Body of pancreas (tissue), 4 donors: ENCODE measurements around the gene OR2T1. TPM values are rescaled to one million over a fixed set of nuclear protein-coding genes. Genes with fewer than 3 reads are reported as not detected.
"Not testable (repeated sequence)": the region's sequence is repeated elsewhere in the genome, so short reads cannot be mapped to it uniquely, and the experiment has no call there.

Experiments
- ATAC-seq: fragments of 150-250 bp; one replicate; pipeline ENCODE4 v1.9.1; 2016
- DNase-seq, 4 donors: peaks; one replicate each; pipeline ENCODE4 v3.0.0-alpha.2; 2019
- H3K27ac ChIP-seq, 4 donors: fragments of 200-600 bp; sonication (generic); 1 replicate in 3 of 4; 2 replicates in 1 of 4; pipeline versions ENCODE4 v1.5.1 to v1.6.1; 2016 to 2019; ENCODE audit warnings: mild to moderate bottlenecking in 1 of 4, mixed read lengths in 1 of 4, moderate library complexity in 1 of 4
- H3K27me3 ChIP-seq, 2 donors: fragments of 200-600 bp; sonication (generic); one replicate each; pipeline ENCODE4 v1.6.0; 2016; ENCODE audit warnings: mild to moderate bottlenecking in 1 of 2
- H3K36me3 ChIP-seq, 2 donors: fragments of 200-600 bp; sonication (generic); replicated peaks in 1 of 2; 2 replicates each; pipeline ENCODE4 v1.5.1; 2016; ENCODE audit warnings: low read depth in 2 of 2; ENCODE audit not compliant: insufficient read depth in 1 of 2
- H3K4me1 ChIP-seq: fragments of 200-600 bp; sonication (generic); one replicate; pipeline ENCODE4 v1.6.0; 2016
- H3K4me3 ChIP-seq, 2 donors: fragments of 200-600 bp; sonication (generic); 1 replicate in 1 of 2; 2 replicates in 1 of 2; pipeline ENCODE4 v1.5.1; 2016 to 2019
- H3K9me3 ChIP-seq, 3 donors: fragments of 200-600 bp; sonication (generic); 1 replicate in 2 of 3; 2 replicates in 1 of 3; pipeline ENCODE4 v1.5.1; 2016
- POLR2A ChIP-seq, 3 donors: fragments of 450-650 bp; IDR thresholded peaks; one replicate each; pipeline ENCODE4 v1.6.1; 2016; ENCODE audit warnings: antibody characterized with exemption in 3 of 3, mild to moderate bottlenecking in 2 of 3
- WGBS, 2 donors: methylation state at CpG; one replicate each; pipeline ENCODE4 v1.1.5; 2017; 5-methylcytosine and 5-hydroxymethylcytosine counted together
- intact Hi-C: fragments of 100-400 bp; cut with DNase I; formaldehyde crosslinking; loops from one replicate; pipeline ENCODE4 v1.15.1; 2023
- total RNA-seq, 2 donors: library from RNA; depleted of rRNA; stranded (reverse); fragments of >200 nt; gene quantifications; one replicate each; pipeline ENCODE4 v1.1.0, GENCODE V29; 2016
- TF ChIP-seq, protein P1 (sequence below), 7 experiments: fragments of 450-650 bp in 4 of 7; fragments of 200-600 bp in 3 of 7; sonication (generic) in 3 of 7; IDR thresholded peaks; one replicate each; pipeline ENCODE4 v1.5.1; 2016 to 2019; ENCODE audit warnings: antibody characterized with exemption in 7 of 7

The OR2T1 gene
- total RNA-seq, 2 donors from 2014 or later = not detected

DNA sequence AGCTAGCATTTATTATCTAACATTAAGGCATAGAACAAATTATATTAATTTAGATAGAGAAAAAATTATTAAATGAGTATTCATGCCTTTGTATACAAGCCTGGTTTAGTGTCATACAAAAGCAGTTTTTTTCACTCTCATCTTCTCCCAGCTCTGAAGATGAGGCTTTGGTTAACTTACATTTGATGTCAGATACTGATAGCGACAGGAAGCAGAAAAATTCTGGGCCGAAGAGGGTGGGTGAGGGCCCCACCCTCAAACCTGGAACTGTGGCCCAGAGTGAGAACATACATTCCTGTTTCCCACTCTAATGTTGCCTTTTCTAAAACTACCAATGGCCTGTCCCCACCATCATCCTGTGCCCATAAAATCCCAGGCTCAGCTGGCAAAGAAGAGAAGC lies 15.0 kb downstream of the OR2T1 start:
- H3K27ac ChIP-seq = no peak overlapping the region
- H3K36me3 ChIP-seq = no peaks in the 10 kb centered on the region
- DNase-seq (no peak), ATAC-seq (no peak)
- no peak overlapping the region for H3K4me3 ChIP-seq
- intact Hi-C loops = no loop called here
- H3K9me3 ChIP-seq = no peaks in the 10 kb centered on the region
- WGBS, 2 donors = 60 to 71% methylated on average over 2 of the region's 2 CpGs
- H3K27me3 ChIP-seq = no peaks in the 10 kb centered on the region
- TF ChIP-seq, protein P1, sequence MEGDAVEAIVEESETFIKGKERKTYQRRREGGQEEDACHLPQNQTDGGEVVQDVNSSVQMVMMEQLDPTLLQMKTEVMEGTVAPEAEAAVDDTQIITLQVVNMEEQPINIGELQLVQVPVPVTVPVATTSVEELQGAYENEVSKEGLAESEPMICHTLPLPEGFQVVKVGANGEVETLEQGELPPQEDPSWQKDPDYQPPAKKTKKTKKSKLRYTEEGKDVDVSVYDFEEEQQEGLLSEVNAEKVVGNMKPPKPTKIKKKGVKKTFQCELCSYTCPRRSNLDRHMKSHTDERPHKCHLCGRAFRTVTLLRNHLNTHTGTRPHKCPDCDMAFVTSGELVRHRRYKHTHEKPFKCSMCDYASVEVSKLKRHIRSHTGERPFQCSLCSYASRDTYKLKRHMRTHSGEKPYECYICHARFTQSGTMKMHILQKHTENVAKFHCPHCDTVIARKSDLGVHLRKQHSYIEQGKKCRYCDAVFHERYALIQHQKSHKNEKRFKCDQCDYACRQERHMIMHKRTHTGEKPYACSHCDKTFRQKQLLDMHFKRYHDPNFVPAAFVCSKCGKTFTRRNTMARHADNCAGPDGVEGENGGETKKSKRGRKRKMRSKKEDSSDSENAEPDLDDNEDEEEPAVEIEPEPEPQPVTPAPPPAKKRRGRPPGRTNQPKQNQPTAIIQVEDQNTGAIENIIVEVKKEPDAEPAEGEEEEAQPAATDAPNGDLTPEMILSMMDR (IDR thresholded peaks at IDR 0.05) = no peak
- TF ChIP-seq POLR2A (IDR thresholded peaks at IDR 0.05) = no peak
- no peaks in the 10 kb centered on the region for H3K4me1 ChIP-seq

DNA sequence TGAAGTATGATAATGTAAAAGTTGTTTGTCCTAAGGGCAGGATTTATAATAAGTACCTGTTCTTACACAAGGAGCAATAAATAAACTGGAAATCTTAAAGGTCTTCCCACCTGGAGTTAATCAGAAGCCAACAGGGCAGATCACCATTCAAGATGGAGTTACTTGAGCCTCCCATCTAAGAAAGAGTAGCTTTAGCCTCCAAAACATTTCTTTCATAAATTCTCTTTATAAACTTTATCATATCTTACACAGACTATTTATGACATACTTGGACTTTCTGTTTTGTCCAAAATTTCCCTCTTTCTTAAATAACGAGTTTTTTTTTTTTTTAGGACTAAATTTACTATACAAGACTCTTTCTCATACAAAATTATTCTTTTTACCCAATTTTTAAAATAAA lies 18.5 kb downstream of the OR2T1 start:
- TF ChIP-seq, protein P1 (IDR thresholded peaks at IDR 0.05) = no peak
- TF ChIP-seq POLR2A (IDR thresholded peaks at IDR 0.05) = no peak
- H3K4me1 ChIP-seq = no peaks in the 10 kb centered on the region
- H3K36me3 ChIP-seq = no peaks in the 10 kb centered on the region
- no peaks in the 10 kb centered on the region for H3K9me3 ChIP-seq
- ATAC-seq (no peak), DNase-seq (no peak)
- no peaks in the 10 kb centered on the region for H3K27me3 ChIP-seq
- 10 to 12% methylated on average over 1 of the region's 1 CpG for WGBS, 2 donors
- H3K27ac ChIP-seq = no peak overlapping the region
- intact Hi-C loops = no loop called here
- no peak overlapping the region for H3K4me3 ChIP-seq

DNA sequence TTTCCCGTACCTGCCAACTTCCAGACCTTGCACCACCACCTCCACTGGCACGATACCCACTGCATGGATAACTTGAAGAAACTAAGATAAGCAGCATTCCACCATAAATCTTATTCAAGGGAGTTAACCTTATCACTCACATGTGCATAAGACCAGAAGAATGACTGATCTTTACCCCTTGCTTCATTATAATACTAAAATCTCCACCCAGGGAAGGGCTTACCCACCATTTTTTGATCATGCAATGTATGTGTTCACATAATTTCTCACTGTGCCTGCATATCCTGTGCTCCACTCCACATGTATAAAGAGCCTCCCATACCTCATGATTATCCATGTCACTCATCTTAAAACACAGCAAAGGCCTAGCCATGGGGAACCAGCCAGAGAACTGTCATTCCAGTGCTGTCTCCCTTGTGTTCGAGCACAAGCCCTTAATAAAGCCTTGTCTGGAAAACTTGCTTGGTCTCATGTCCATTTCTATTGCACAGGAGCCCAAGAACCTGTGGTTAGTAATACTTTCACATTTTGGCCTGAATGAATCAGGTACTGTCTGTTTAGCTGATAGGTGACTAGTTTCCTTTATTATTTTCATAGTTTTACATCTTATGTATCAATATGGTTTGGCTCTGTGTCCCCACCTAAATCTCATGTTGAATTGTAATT lies 24.8 kb downstream of the OR2T1 start:
- H3K27ac ChIP-seq, H3K4me1 ChIP-seq, intact Hi-C loops, H3K4me3 ChIP-seq, H3K9me3 ChIP-seq, DNase-seq, H3K36me3 ChIP-seq, ATAC-seq, H3K27me3 ChIP-seq: not testable (repeated sequence)
- WGBS, 2 donors = 27 to 38% methylated on average over 3 of the region's 3 CpGs

DNA sequence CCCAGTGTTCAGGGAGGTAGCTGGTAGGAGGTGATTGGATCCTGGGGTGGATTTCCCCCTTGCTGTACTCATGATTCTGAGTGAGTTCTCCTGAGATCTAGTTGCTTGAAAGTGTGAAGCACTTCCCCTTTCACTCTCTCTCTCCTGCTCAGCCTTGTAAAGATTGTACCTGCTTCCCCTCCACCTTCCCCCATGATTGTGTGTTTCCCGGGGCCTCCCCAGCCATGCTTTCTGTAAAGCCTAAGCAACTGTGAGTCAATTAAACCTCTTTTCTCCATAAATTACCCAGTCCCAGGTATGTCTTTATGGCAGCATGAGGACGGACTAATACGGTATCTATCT lies 25.3 kb downstream of the OR2T1 start:
- H3K36me3 ChIP-seq, H3K4me1 ChIP-seq, H3K27me3 ChIP-seq, intact Hi-C loops, ATAC-seq, H3K27ac ChIP-seq, H3K4me3 ChIP-seq, H3K9me3 ChIP-seq, DNase-seq: not testable (repeated sequence)
- WGBS, 2 donors = 55 to 78% methylated on average over 3 of the region's 3 CpGs

- ATAC-seq, H3K4me3 ChIP-seq, DNase-seq, H3K4me1 ChIP-seq, H3K36me3 ChIP-seq, H3K27ac ChIP-seq, H3K9me3 ChIP-seq, H3K27me3 ChIP-seq, intact Hi-C loops: not testable (repeated sequence)
- WGBS, 2 donors = 48 to 61% methylated on average over 11 of the region's 11 CpGs
Observed at GRCh38 chr1:248431683-248432082, 28.8 kb downstream of the OR2T1 start.

DNA sequence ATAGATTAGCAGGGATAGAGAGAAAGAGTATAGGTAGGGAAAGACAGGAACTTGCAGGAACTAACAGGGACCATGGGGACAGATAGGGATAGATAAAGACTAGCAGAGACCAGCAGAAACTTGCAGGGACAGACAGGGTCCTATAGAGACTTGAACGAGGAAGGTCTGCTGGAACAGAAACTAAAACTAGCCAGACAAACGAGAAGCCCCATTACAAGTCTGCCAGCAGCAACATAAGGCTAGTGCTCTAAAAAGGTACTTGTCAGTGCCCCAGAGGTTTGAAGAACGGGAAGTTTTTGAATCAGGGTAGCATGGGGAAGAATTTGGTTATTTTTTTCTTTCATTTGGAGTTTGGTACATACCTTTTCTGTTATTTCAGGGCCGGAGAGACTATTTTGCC lies 29.4 kb downstream of the OR2T1 start:
- ATAC-seq, H3K27ac ChIP-seq, H3K9me3 ChIP-seq, H3K4me1 ChIP-seq, intact Hi-C loops, H3K36me3 ChIP-seq, H3K27me3 ChIP-seq, DNase-seq, H3K4me3 ChIP-seq: not testable (repeated sequence)
- WGBS, 2 donors = 40 to 43% methylated on average over 4 of the region's 4 CpGs

- WGBS, 2 donors = 78 to 86% methylated on average over 33 of the region's 38 CpGs
- H3K36me3 ChIP-seq, H3K4me1 ChIP-seq, ATAC-seq, DNase-seq, H3K4me3 ChIP-seq, H3K27ac ChIP-seq, intact Hi-C loops, H3K9me3 ChIP-seq, H3K27me3 ChIP-seq: not testable (repeated sequence)
Observed at GRCh38 chr1:248433811-248434415, 31.1 kb downstream of the OR2T1 start.

DNA sequence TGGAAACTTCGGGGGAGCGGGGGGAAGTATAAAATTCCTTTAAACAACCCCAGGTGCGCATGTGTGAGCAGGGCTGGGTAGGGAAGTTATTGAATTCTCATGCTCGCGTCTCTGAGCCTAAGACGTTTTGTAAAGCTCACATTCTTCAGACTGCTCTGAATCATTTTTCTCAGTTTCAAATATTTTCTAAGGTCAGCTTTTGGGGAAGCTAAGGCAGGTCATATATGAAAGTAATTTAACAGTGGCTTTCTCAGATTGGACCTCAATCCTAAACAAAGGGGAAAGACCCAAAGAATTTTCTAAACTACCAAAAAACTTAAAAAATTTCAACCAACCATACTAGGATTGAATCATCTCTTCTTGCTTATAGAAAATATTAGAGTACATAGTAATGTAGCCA lies 32.1 kb downstream of the OR2T1 start:
- H3K27me3 ChIP-seq, DNase-seq, H3K4me1 ChIP-seq, H3K27ac ChIP-seq, ATAC-seq, H3K36me3 ChIP-seq, H3K4me3 ChIP-seq, intact Hi-C loops, H3K9me3 ChIP-seq: not testable (repeated sequence)
- 61 to 72% methylated on average over 6 of the region's 6 CpGs for WGBS, 2 donors

DNA sequence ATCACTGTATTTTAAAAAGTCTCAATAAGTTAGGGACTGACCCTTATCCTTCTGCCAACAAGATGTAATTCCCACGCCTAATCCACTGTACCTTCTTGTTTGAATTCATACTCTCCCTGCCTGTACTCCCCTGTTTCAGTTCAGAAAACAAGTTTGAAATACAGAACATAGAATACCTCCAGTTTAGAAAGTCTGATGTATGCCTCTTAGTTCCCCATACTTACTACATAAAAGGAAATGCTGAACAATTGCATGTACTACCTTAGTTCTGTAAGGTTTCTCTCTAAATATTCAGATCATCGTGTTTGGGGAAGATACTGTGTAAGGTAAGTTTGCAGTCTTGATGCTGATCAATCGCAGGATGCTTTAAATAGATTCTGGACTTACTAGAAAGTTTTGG lies 33.5 kb downstream of the OR2T1 start:
- 49 to 57% methylated on average over 3 of the region's 3 CpGs for WGBS, 2 donors
- ATAC-seq, intact Hi-C loops, DNase-seq, H3K4me1 ChIP-seq, H3K36me3 ChIP-seq, H3K27ac ChIP-seq, H3K4me3 ChIP-seq, H3K27me3 ChIP-seq, H3K9me3 ChIP-seq: not testable (repeated sequence)

DNA sequence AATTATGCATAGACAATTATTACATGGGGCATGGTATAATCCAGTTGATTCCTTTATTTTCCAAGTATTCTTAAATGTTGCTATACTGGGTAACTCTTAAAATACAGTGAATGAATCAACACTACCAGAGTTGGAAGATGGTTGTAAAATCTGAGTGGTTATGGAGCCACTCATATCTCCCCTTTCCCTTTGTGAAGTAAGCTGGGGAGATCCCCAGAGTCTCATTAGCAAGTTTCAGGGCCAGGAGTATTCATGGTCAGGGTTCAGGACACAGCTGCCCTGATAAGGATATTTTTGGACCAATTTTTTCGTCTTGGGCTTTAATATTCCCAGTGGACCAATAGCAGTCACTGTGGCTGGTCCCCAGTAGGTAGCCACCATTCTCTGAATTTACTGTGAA lies 35.8 kb downstream of the OR2T1 start:
- H3K4me3 ChIP-seq, H3K27me3 ChIP-seq, H3K27ac ChIP-seq, ATAC-seq, DNase-seq, H3K9me3 ChIP-seq, H3K4me1 ChIP-seq, intact Hi-C loops, H3K36me3 ChIP-seq: not testable (repeated sequence)
- WGBS, 2 donors = 13 to 30% methylated on average over 1 of the region's 1 CpG
